GM19463 (cell line): ENCODE results near the gene ARHGAP25.

Experiments used
- ATAC-seq: cut with Tn5 transposase; IDR thresholded peaks from one replicate; pipeline ENCODE4 v1.9.1; 2021; ENCODE audit warnings: mild to moderate bottlenecking, moderate library complexity; ENCODE audit not compliant: unreplicated experiment

ARHGAP25 gene

GRCh38 chr2:68857202-68857845 lies 122.7 kb downstream of the ARHGAP25 start:
- ATAC-seq, result no peak

- ATAC-seq, result no peak
Measured at GRCh38 chr2:68857855-68858456, 123.3 kb downstream of the ARHGAP25 start.

GRCh38 chr2:68860111-68860510 lies 125.5 kb downstream of the ARHGAP25 start:
- no peak for ATAC-seq

- ATAC-seq, result no peak
Measured at GRCh38 chr2:68861330-68861729, 126.7 kb downstream of the ARHGAP25 start.

GRCh38 chr2:68862889-68863288 lies 128.3 kb downstream of the ARHGAP25 start:
- ATAC-seq, result no peak

- ATAC-seq, result no peak
Measured at GRCh38 chr2:68863996-68864395, 129.4 kb downstream of the ARHGAP25 start.

GRCh38 chr2:68865108-68865507 lies 130.5 kb downstream of the ARHGAP25 start:
- no peak for ATAC-seq

- ATAC-seq, result no peak
Measured at GRCh38 chr2:68870215-68870614, 135.6 kb downstream of the ARHGAP25 start.

- ATAC-seq, result no peak
Measured at GRCh38 chr2:68871159-68871764, 136.7 kb downstream of the ARHGAP25 start, which contains the start of gene BMP10. Gene BMP10, minus strand, starts transcription at chr2:68871397. Its CDS starts 39 bp downstream, at chr2:68871358.
